Mesenchymal stem cell (in vitro differentiated cells and primary cell): Measurements from ENCODE around the gene STK10.

Source experiments
- DNase-seq: peaks from one replicate; pipeline ENCODE4 v3.0.0-alpha.2; 2013
- H2AFZ ChIP-seq: one replicate; pipeline ENCODE4 v1.6.1; 2013; ENCODE audit warnings: low read depth, mild to moderate bottlenecking, control low read depth, inconsistent platforms, low read length, moderate library complexity
- H2AK5ac ChIP-seq: 2 replicates; pipeline ENCODE4 v1.6.1; 2013; ENCODE audit warnings: low read length, moderate library complexity, mild to moderate bottlenecking, inconsistent platforms; ENCODE audit not compliant: severe bottlenecking
- H2BK120ac ChIP-seq: one replicate; pipeline ENCODE4 v1.6.1; 2013; ENCODE audit warnings: low read depth, mild to moderate bottlenecking, inconsistent platforms, low read length, moderate library complexity
- H2BK12ac ChIP-seq, 2 experiments: one replicate each; pipeline ENCODE4 v1.6.1; 2013; ENCODE audit warnings: inconsistent platforms in 2 of 2, low read length in 2 of 2, mild to moderate bottlenecking in 2 of 2, moderate library complexity in 2 of 2, control low read depth in 1 of 2
- H2BK15ac ChIP-seq: one replicate; pipeline ENCODE4 v1.6.1; 2013; ENCODE audit warnings: mild to moderate bottlenecking, low read depth, inconsistent platforms; ENCODE audit not compliant: poor library complexity, severe bottlenecking
- H2BK5ac ChIP-seq: 2 replicates; pipeline ENCODE4 v1.6.1; 2013; ENCODE audit warnings: low read depth, mild to moderate bottlenecking, low read length, control low read depth, inconsistent platforms; ENCODE audit not compliant: poor library complexity, severe bottlenecking
- H3K14ac ChIP-seq, 2 experiments: one replicate each; pipeline ENCODE4 v1.6.1; 2013; ENCODE audit warnings: inconsistent platforms in 2 of 2, low read length in 2 of 2, control low read depth in 1 of 2, mild to moderate bottlenecking in 1 of 2, moderate library complexity in 1 of 2
- H3K18ac ChIP-seq, 2 experiments: one replicate each; pipeline ENCODE4 v1.6.1; 2013; ENCODE audit warnings: inconsistent platforms in 2 of 2, low read length in 2 of 2, control low read depth in 1 of 2, low read depth in 1 of 2, mild to moderate bottlenecking in 1 of 2
- H3K23ac ChIP-seq, 2 experiments: one replicate each; pipeline ENCODE4 v1.6.1; 2013; ENCODE audit warnings: inconsistent platforms in 2 of 2, low read length in 2 of 2, mild to moderate bottlenecking in 2 of 2, moderate library complexity in 2 of 2, control low read depth in 1 of 2
- H3K27ac ChIP-seq: 2 replicates; pipeline ENCODE4 v1.5.1; 2013; ENCODE audit warnings: mild to moderate bottlenecking, moderate library complexity, low read length, control low read depth, inconsistent platforms; ENCODE audit not compliant: poor library complexity, severe bottlenecking
- H3K27me3 ChIP-seq, 2 experiments: 2 replicates each; pipeline versions ENCODE4 v1.6.1 to v1.7.0; 2013; ENCODE audit warnings: low read length in 2 of 2, mild to moderate bottlenecking in 2 of 2, moderate library complexity in 2 of 2, control low read depth in 1 of 2, inconsistent platforms in 1 of 2; ENCODE audit not compliant: control insufficient read depth in 1 of 2, insufficient read depth in 1 of 2
- H3K36me3 ChIP-seq, 2 experiments: 2 replicates each; pipeline versions ENCODE4 v1.6.1 to v1.7.0; 2013; ENCODE audit warnings: low read length in 2 of 2, control low read depth in 1 of 2, inconsistent platforms in 1 of 2, low read depth in 1 of 2, mild to moderate bottlenecking in 1 of 2; ENCODE audit not compliant: insufficient read depth in 2 of 2, control insufficient read depth in 1 of 2
- H3K4ac ChIP-seq, 2 experiments: one replicate each; pipeline ENCODE4 v1.6.1; 2013; ENCODE audit warnings: inconsistent platforms in 2 of 2, low read length in 2 of 2, mild to moderate bottlenecking in 2 of 2, moderate library complexity in 2 of 2, control low read depth in 1 of 2, low read depth in 1 of 2
- H3K4me1 ChIP-seq: 2 replicates; pipeline ENCODE4 v1.6.1; 2013; ENCODE audit warnings: low read depth, low read length, control low read depth; ENCODE audit not compliant: control insufficient read depth, insufficient read depth
- H3K4me2 ChIP-seq: 2 replicates; pipeline ENCODE4 v1.6.1; 2013; ENCODE audit warnings: low read length, mild to moderate bottlenecking, inconsistent platforms; ENCODE audit not compliant: poor library complexity, severe bottlenecking
- H3K4me3 ChIP-seq, 2 experiments: 2 replicates each; pipeline versions ENCODE4 v1.5.1 to v1.7.0; 2013; ENCODE audit warnings: low read length in 2 of 2, mild to moderate bottlenecking in 2 of 2, control low read depth in 1 of 2, low read depth in 1 of 2; ENCODE audit not compliant: insufficient read depth in 1 of 2
- H3K79me1 ChIP-seq: replicated peaks from 2 replicates; pipeline ENCODE4 v1.6.1; 2013; ENCODE audit warnings: mild to moderate bottlenecking, control low read depth, low read length, inconsistent platforms; ENCODE audit not compliant: poor library complexity, severe bottlenecking
- H3K9ac ChIP-seq: 2 replicates; pipeline ENCODE4 v1.7.0; 2013; ENCODE audit warnings: mild to moderate bottlenecking, low read length, moderate library complexity
- H3K9me3 ChIP-seq: 2 replicates; pipeline ENCODE4 v1.7.0; 2013; ENCODE audit warnings: mild to moderate bottlenecking, low read length; ENCODE audit not compliant: control insufficient read depth
- H4K8ac ChIP-seq: one replicate; pipeline ENCODE4 v1.6.1; 2013; ENCODE audit warnings: inconsistent platforms, mild to moderate bottlenecking, low read length, moderate library complexity
- H4K91ac ChIP-seq: one replicate; pipeline ENCODE4 v1.6.1; 2013; ENCODE audit warnings: mild to moderate bottlenecking, low read length, inconsistent platforms
- WGBS: methylation state at CpG from one replicate; pipeline ENCODE4 v1.1.7; 2013; ENCODE audit warnings: mixed read lengths; 5-methylcytosine and 5-hydroxymethylcytosine counted together

The STK10 gene

DNA sequence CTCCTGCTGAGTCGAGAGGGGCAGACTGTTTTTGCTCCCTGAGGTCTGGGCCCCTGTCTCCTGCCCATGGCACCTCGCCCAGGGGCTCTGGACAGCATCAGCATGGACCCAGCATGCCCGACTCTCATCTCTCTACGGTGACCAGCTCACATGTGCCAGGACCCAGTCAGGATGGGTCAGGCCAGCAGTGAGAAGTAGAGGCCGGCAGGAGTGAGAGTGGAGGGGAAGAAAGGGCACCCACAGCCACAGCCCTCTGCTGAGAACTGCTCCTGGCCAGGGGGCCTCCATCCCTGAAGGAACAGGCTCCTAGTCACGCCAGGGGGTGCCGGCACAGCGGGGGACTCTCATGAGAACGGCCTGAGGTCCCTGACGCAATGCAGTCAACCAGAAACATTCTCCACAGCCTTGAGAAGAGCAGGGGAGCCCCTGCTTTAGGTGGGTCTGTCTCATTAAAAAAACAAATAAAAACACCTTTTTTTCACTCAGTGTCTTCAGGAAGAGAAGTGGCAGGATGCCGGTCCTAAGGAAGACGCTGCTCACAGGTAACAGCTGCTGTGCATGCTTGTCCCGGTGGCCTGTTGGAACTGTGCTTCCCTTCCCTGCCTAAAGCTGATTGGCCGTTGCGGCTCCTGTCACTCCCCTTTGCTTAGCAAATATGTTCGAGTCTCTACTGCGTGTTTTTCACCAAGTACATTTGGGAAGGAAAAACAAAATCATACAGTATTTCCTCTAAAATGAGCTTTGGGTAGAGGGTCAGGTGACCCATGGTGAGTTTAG lies 95.9 kb downstream of the STK10 start:
- H3K4me1 ChIP-seq, result peaks cover 16% of the 10 kb centered on the region

DNA sequence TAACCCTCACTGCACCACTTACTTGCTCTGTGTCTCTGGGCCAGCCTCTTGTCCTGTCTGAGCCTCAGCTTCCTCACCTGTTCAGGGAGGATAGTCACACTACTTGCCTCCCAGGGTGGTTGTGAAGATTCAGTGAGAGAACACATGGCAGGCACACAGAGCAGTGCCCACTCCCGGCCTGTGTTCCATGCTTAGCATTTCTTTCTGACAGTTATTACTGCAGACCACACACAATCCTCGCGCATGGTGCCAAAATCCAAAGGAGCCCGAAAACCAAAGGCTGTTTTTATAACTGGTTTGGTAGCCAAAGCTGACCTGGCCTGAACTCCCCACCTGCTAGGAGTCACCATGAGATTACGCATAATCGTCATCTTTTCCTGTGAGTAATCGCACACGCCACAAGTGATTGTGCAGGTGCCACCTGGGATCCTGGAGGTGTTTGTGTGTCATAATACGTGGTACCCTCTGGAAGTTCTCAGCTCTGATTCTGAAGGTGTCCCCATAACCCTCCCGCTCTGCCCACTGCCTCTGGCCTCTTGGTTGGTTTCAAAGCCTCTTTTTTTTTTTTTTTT lies 97.0 kb downstream of the STK10 start:
- no peak for DNase-seq
- no peak overlapping the region for H3K4me2 ChIP-seq
- H4K8ac ChIP-seq, result no peak overlapping the region
- H2BK120ac ChIP-seq, result no peak overlapping the region
- H2BK5ac ChIP-seq, result no peak overlapping the region
- H3K18ac ChIP-seq, result no peak overlapping the region
- peaks cover 17% of the 10 kb centered on the region for H3K79me1 ChIP-seq
- H3K9ac ChIP-seq, result no peak overlapping the region
- no peak overlapping the region for H3K27ac ChIP-seq
- H3K4me3 ChIP-seq, result no peak overlapping the region
- no peak overlapping the region for H3K14ac ChIP-seq
- H4K91ac ChIP-seq, result no peak overlapping the region
- H2AFZ ChIP-seq, result no peak overlapping the region
- H3K4me1 ChIP-seq, result peaks cover 17% of the 10 kb centered on the region
- H2BK12ac ChIP-seq, result no peak overlapping the region
- H2AK5ac ChIP-seq, result no peak overlapping the region
- 97% methylated on average over 10 of the region's 10 CpGs for WGBS
- H3K9me3 ChIP-seq, result no peaks in the 10 kb centered on the region
- no peaks in the 10 kb centered on the region for H3K27me3 ChIP-seq
- H3K4ac ChIP-seq, result no peak overlapping the region
- peaks cover 50 to 54% of the 10 kb centered on the region in 2 experiments for H3K36me3 ChIP-seq
- H3K23ac ChIP-seq, result no peak overlapping the region
- H2BK15ac ChIP-seq, result no peak overlapping the region

More for the DNA sequence above, 95.9 kb downstream of the STK10 start:
- H4K8ac ChIP-seq, result no peak overlapping the region
- H3K4ac ChIP-seq, result no peak overlapping the region
- no peaks in the 10 kb centered on the region for H3K9me3 ChIP-seq
- no peak overlapping the region for H3K4me2 ChIP-seq
- DNase-seq, result no peak
- no peak overlapping the region for H3K9ac ChIP-seq
- WGBS, result 95% methylated on average over 17 of the region's 17 CpGs
- no peak overlapping the region for H2BK5ac ChIP-seq
- no peak overlapping the region for H2AK5ac ChIP-seq
- H2BK15ac ChIP-seq, result no peak overlapping the region
- H3K79me1 ChIP-seq, result peaks cover 22% of the 10 kb centered on the region
- no peaks in the 10 kb centered on the region for H3K27me3 ChIP-seq
- H3K14ac ChIP-seq, result no peak overlapping the region
- H2BK120ac ChIP-seq, result no peak overlapping the region
- H2BK12ac ChIP-seq, result no peak overlapping the region
- H4K91ac ChIP-seq, result no peak overlapping the region
- H2AFZ ChIP-seq, result no peak overlapping the region
- peaks cover 58 to 60% of the 10 kb centered on the region in 2 experiments for H3K36me3 ChIP-seq
- H3K27ac ChIP-seq, result no peak overlapping the region
- H3K23ac ChIP-seq, result no peak overlapping the region
- H3K4me3 ChIP-seq, result no peak overlapping the region
- H3K18ac ChIP-seq, result no peak overlapping the region

- Histone ChIP-seq H3K27me3 (no peaks in the 10 kb centered on the region), H3K27ac (no peak overlapping the region), H2BK15ac (no peak overlapping the region), H3K36me3 (peaks cover 41 to 46% of the 10 kb centered on the region in 2 experiments), H3K9me3 (no peaks in the 10 kb centered on the region), H3K9ac (no peak overlapping the region), H3K4ac (no peak overlapping the region), H4K91ac (no peak overlapping the region), H3K18ac (no peak overlapping the region), H4K8ac (no peak overlapping the region), H3K23ac (no peak overlapping the region), H2BK12ac (no peak overlapping the region), H3K79me1 (peaks cover 13% of the 10 kb centered on the region), H2BK120ac (no peak overlapping the region), H3K4me2 (no peak overlapping the region), H3K4me1 (peaks cover 17% of the 10 kb centered on the region), H3K14ac (no peak overlapping the region), H2AK5ac (no peak overlapping the region), H2AFZ (no peak overlapping the region), H2BK5ac (no peak overlapping the region), H3K4me3 (no peak overlapping the region)
- WGBS, result 98% methylated on average over 6 of the region's 7 CpGs
- no peak for DNase-seq
These were observed 98.5 kb downstream of the STK10 start for GRCh38 chr5:172089298-172090117.

DNA sequence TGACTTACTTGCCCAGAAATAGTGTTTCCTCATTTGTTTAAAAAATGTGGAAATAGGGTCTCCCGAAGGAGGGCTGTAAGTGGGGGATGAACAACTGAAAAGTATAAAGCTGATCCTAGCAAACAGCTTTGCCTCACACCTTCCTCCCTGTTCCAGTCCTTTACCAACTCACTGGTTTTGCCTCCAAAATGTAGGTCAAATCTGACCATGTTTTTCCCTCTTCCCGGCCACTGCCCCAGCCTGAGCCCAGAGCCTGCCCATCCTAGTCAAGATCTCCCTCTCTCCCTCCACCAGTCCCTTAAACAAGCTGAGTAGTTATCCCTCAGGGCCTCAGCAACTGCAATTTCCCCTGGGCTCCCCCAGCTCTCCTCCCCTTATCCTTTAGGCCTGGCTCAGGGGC lies 99.2 kb downstream of the STK10 start:
- DNase-seq, result no peak
- H4K8ac ChIP-seq, result no peak overlapping the region
- no peak overlapping the region for H3K18ac ChIP-seq
- H2BK120ac ChIP-seq, result no peak overlapping the region
- no peak overlapping the region for H3K27ac ChIP-seq
- no peaks in the 10 kb centered on the region for H3K9me3 ChIP-seq
- no peak overlapping the region for H2BK5ac ChIP-seq
- 93% methylated on average over 2 of the region's 2 CpGs for whole genome bisulfite sequencing
- no peak overlapping the region for H2AK5ac ChIP-seq
- peaks cover 17% of the 10 kb centered on the region for H3K4me1 ChIP-seq
- no peak overlapping the region for H3K4ac ChIP-seq
- no peak overlapping the region for H3K23ac ChIP-seq
- H2BK15ac ChIP-seq, result no peak overlapping the region
- no peaks in the 10 kb centered on the region for H3K27me3 ChIP-seq
- no peak overlapping the region for H3K4me3 ChIP-seq
- H4K91ac ChIP-seq, result no peak overlapping the region
- H3K14ac ChIP-seq, result no peak overlapping the region
- H2BK12ac ChIP-seq, result no peak overlapping the region
- peaks cover 41 to 46% of the 10 kb centered on the region in 2 experiments for H3K36me3 ChIP-seq
- H3K79me1 ChIP-seq, result peaks cover 13% of the 10 kb centered on the region
- H3K4me2 ChIP-seq, result no peak overlapping the region
- H2AFZ ChIP-seq, result no peak overlapping the region
- H3K9ac ChIP-seq, result no peak overlapping the region
